Adrenal gland (tissue), 12 donors: ENCODE data around the gene RNF169. TPM values are rescaled to one million over a fixed set of nuclear protein-coding genes. Genes with fewer than 3 reads are reported as not detected.

ENCODE experiments used
- DNase-seq, 7 donors: peaks; one replicate each; pipeline ENCODE4 v3.0.0-alpha.2; 2019 to 2020
- H3K27ac ChIP-seq, 5 donors: fragments of 200-600 bp; sonication (generic) in 4 of 5; 1 replicate in 3 of 5; 2 replicates in 2 of 5; pipeline versions ENCODE4 v1.5.1 to v1.8.0; 2016 to 2020; ENCODE audit warnings: mild to moderate bottlenecking in 1 of 5
- H3K27me3 ChIP-seq: fragments of 200-600 bp; 2 replicates; pipeline ENCODE4 v1.8.0; 2021
- H3K36me3 ChIP-seq, 2 donors: fragments of 200-600 bp; replicated peaks in 1 of 2; 1 replicate in 1 of 2; 2 replicates in 1 of 2; pipeline versions ENCODE4 v1.5.1 to v1.8.0; 2018 to 2022
- H3K4me1 ChIP-seq, 2 donors: fragments of 200-600 bp; replicated peaks in 1 of 2; 1 replicate in 1 of 2; 2 replicates in 1 of 2; pipeline versions ENCODE4 v1.5.1 to v1.8.0; 2018 to 2021
- H3K4me3 ChIP-seq, 4 donors: fragments of 200-600 bp; sonication (generic) in 3 of 4; one replicate each; pipeline ENCODE4 v1.5.1; 2016 to 2018
- H3K9me3 ChIP-seq, 3 donors: fragments of 200-600 bp; sonication (generic) in 1 of 3; replicated peaks in 1 of 3; 1 replicate in 2 of 3; 2 replicates in 1 of 3; pipeline versions ENCODE4 v1.5.1 to v1.8.0; 2016 to 2021
- CTCF ChIP-seq, 6 experiments: fragments of 450-650 bp in 4 of 6; fragments of 200-600 bp in 2 of 6; sonication (generic) in 1 of 6; IDR thresholded peaks; 1 replicate in 5 of 6; 2 replicates in 1 of 6; pipeline versions ENCODE4 v1.5.1 to v1.8.0; 2016 to 2021; ENCODE audit warnings: antibody characterized with exemption in 6 of 6, mild to moderate bottlenecking in 2 of 6, moderate library complexity in 1 of 6
- POLR2A ChIP-seq, 2 donors: fragments of 450-650 bp; IDR thresholded peaks; one replicate each; pipeline ENCODE4 v1.6.1; 2017; ENCODE audit warnings: antibody characterized with exemption in 2 of 2, mild to moderate bottlenecking in 2 of 2, moderate library complexity in 1 of 2
- WGBS, 4 donors: extraction: QIAGEN DNeasy Blood & Tissue Kit in 2 of 4; methylation state at CpG; one replicate each; pipeline versions ENCODE4 v1.1.5 to v1.1.7; 2013 to 2017; 5-methylcytosine and 5-hydroxymethylcytosine counted together
- intact Hi-C, 2 donors: fragments of 100-400 bp; cut with DNase I; formaldehyde crosslinking; loops; one replicate each; pipeline versions ENCODE4 v1.14.1 to v1.15.0; 2022 to 2023
- polyA plus RNA-seq, 3 donors: library from polyadenylated mRNA; stranded (reverse); fragments of 200-250 nt in 2 of 3; fragments of 350-450 nt in 1 of 3; fragmentation: Illumina TruSeq in 1 of 3; extraction: RNeasy Lipid Tissue Mini Kit (QIAGEN cat#74804) in 1 of 3; gene quantifications; one replicate each; pipeline ENCODE4 v1.2.3, GENCODE V29; 2013 to 2014
- total RNA-seq, 9 donors: library from RNA; depleted of rRNA in 4 of 9; stranded (reverse); fragments of >200 nt in 4 of 9; fragments of 120-200 nt in 1 of 9; fragmentation: NEBNext Ultra II Directional in 1 of 9; extraction: Animal tissue kit (Norgen Biotek cat#: 25700) in 1 of 9; gene quantifications; one replicate each; pipeline versions ENCODE4 v1.1.0 to v1.2.4, GENCODE V29; 2013 to 2023
- donor health status: healthy with polysubstance abuse.
- donor health status: Bipolar disorder and iron deficiency.
- donor health status: DM: yes; HTN: yes; CAD: no.
- donor health status: DM: no; HTN: no; CAD: no.
- donor health status: DM: no; HTN: no; CAD: no.
- donor health status: DM: yes; HTN: yes; CAD: no.

The RNF169 gene
- total and polyA plus RNA-seq, 12 donors: 1.9 to 17.8 (median 11.0) TPM

DNA sequence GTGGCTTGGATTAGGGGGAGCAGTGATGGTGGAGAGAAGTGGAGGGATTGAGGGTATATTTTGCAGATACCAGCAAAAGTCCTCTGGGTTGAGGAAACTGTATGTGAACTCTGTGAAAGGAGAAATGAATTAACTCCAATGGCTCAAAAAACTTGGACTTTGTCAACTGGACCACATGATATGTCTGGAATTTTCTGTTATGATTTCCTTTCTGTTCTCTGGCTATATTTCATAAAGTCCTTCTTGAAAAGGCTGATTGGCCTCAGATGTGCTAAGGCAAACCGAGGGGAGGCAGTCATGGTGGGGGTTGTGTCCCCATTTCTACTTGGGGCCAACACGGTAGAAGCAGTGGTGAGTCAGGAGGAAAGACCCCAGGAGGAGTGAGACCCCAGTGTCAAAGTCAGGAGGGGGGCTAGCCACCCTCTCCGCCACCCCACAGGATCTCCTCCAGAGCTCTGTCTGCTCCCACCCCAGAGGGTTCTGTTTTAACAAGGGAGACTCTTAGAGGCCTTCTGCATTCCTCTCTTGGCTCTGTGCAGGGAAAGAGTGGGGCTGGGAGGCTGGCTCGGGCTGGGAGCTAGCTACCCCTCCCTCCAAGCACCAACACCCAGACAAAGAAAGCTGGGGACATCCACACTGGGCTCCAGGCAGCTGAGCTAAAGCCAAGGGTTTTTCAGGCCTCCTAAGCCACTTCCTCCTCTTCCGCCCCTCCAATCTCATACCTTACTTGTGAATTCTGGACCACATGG lies 31.3 kb upstream of the RNF169 start:
- Histone ChIP-seq H3K36me3 (no peaks in the 10 kb centered on the region), H3K27me3 (no peaks in the 10 kb centered on the region), H3K9me3 (no peaks in the 10 kb centered on the region), H3K4me1 (no peaks in the 10 kb centered on the region), H3K4me3 (no peak overlapping the region), H3K27ac (peak overlapping the region in 2 of 5 donors; percentile 63 to 65)
- intact Hi-C loops: no loop called here
- WGBS, 4 donors: 71 to 90% (median 80%) methylated on average over 4 to 5 of the region's 5 CpGs
- TF ChIP-seq CTCF (IDR thresholded peaks at IDR 0.05) (no peak), POLR2A (IDR thresholded peaks at IDR 0.05) (no peak)
- DNase-seq: no peak

DNA sequence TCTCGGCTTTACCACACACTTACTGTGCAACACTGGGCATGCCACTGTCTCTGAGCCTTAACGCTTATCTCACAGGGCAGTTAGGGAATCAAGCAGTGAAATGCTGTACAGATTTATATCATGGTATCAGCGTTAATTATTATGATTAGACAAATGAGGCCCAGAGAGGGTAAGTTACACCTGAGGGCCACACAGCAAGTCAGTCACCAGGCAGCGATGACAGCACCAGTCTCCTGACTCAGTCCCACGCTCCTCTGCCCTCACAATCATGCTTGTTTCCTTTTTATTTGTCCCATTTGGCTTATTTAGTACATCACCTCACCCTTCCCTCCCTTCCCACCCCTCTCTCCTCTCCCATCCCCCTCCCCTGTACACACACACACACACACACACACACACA lies 29.6 kb upstream of the RNF169 start:
- Histone ChIP-seq H3K9me3 (no peaks in the 10 kb centered on the region), H3K4me1 (no peaks in the 10 kb centered on the region), H3K27me3 (no peaks in the 10 kb centered on the region), H3K27ac (no peak overlapping the region), H3K36me3 (no peaks in the 10 kb centered on the region), H3K4me3 (no peak overlapping the region)
- TF ChIP-seq POLR2A (IDR thresholded peaks at IDR 0.05) (no peak), CTCF (IDR thresholded peaks at IDR 0.05) (no peak)
- DNase-seq: no peak
- WGBS, 4 donors: 82 to 92% (median 88%) methylated on average over 5 of the region's 5 CpGs
- intact Hi-C loops: no loop called here

- whole genome bisulfite sequencing, 4 donors: 73 to 83% (median 77%) methylated on average over 12 to 17 of the region's 17 CpGs
- H3K4me3 ChIP-seq: no peak overlapping the region
- H3K4me1 ChIP-seq: no peaks in the 10 kb centered on the region
- DNase-seq: peak in 5 of 7 donors; percentile 21 to 61 (median 36)
- no peaks in the 10 kb centered on the region for H3K9me3 ChIP-seq
- no peaks in the 10 kb centered on the region for H3K36me3 ChIP-seq
- TF ChIP-seq CTCF (IDR thresholded peaks at IDR 0.05) (no peak), POLR2A (IDR thresholded peaks at IDR 0.05) (no peak)
- H3K27me3 ChIP-seq: no peaks in the 10 kb centered on the region
- peak overlapping the region in 2 of 5 donors; percentile 30 to 54 for H3K27ac ChIP-seq
- intact Hi-C loops: loop anchor here in 1 of 2 donors (10.0 kb wide), 1 partner anchor 96 kb away; no protein-coding TSS in a partner anchor
These were observed 27.8 kb upstream of the RNF169 start for GRCh38 chr11:74720596-74721478.

GRCh38 chr11:74721479-74721835 lies 27.2 kb upstream of the RNF169 start:
- Histone ChIP-seq H3K9me3 (no peaks in the 10 kb centered on the region), H3K36me3 (no peaks in the 10 kb centered on the region), H3K27me3 (no peaks in the 10 kb centered on the region), H3K4me1 (peaks cover 0 to 2% of the 10 kb centered on the region in 2 donors), H3K27ac (peak overlapping the region in 2 of 5 donors; percentile 30 to 54), H3K4me3 (no peak overlapping the region)
- 68 to 94% (median 85%) methylated on average over 3 of the region's 3 CpGs for WGBS, 4 donors
- no peak for TF ChIP-seq POLR2A (IDR thresholded peaks at IDR 0.05)
- TF ChIP-seq CTCF (IDR thresholded peaks at IDR 0.05): no peak
- no peak for DNase-seq
- intact Hi-C loops: loop anchor here in 1 of 2 donors (10.0 kb wide), 1 partner anchor 97 kb away; no protein-coding TSS in a partner anchor
